Measurements from ENCODE around the gene KCNC2.

Gene KCNC2

DNA sequence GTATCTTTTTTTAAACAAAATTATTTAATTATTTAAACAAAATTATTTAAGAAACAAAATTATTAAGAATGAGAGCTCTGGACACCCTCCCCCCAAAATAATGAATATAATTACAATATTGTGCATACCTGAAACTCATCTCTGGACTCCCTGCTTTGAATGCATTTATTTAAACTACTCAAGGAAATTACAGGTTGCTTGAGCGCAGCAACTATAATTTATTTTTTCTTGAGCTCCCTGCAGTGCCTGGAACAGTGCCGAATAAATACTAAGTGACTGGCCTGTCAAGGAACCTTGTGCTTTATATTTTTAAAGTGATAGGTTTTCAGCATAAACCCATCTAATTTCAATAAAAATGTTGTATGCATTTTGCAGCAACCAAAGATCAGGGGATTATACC, 93.9 kb downstream of the KCNC2 start:
- Histone ChIP-seq H3K4me3 (ENCODE audit: low read length) (no peak overlapping the region), H3K36me3 (ENCODE audit: control insufficient read depth, low read length) (no peaks in the 10 kb centered on the region), H3K4me2 (ENCODE audit: low read length) (no peak overlapping the region), H3K9me2 (replicated peaks; ENCODE audit: control insufficient read depth, low read length) (no peaks in the 10 kb centered on the region), H3K9me3 (ENCODE audit: control insufficient read depth, insufficient read depth, low read length) (no peaks in the 10 kb centered on the region), H3K27me3 (ENCODE audit: control insufficient read depth, low read length) (no peaks in the 10 kb centered on the region), H4K20me1 (ENCODE audit: control insufficient read depth, insufficient read depth, low read depth, low read length) (no peaks in the 10 kb centered on the region), H3K27ac (ENCODE audit: low read depth, low read length) (no peak overlapping the region), H3K79me2 (ENCODE audit: control insufficient read depth, low read length) (no peaks in the 10 kb centered on the region), H3K4me1 (ENCODE audit: control insufficient read depth, low read length) (no peaks in the 10 kb centered on the region), H3F3A (ENCODE audit: control insufficient read depth, insufficient read depth) (no peaks in the 10 kb centered on the region)
- TF ChIP-seq, protein P1, sequence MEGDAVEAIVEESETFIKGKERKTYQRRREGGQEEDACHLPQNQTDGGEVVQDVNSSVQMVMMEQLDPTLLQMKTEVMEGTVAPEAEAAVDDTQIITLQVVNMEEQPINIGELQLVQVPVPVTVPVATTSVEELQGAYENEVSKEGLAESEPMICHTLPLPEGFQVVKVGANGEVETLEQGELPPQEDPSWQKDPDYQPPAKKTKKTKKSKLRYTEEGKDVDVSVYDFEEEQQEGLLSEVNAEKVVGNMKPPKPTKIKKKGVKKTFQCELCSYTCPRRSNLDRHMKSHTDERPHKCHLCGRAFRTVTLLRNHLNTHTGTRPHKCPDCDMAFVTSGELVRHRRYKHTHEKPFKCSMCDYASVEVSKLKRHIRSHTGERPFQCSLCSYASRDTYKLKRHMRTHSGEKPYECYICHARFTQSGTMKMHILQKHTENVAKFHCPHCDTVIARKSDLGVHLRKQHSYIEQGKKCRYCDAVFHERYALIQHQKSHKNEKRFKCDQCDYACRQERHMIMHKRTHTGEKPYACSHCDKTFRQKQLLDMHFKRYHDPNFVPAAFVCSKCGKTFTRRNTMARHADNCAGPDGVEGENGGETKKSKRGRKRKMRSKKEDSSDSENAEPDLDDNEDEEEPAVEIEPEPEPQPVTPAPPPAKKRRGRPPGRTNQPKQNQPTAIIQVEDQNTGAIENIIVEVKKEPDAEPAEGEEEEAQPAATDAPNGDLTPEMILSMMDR (IDR thresholded peaks at IDR 0.05; ENCODE audit: low read depth, low read length, poor library complexity, severe bottlenecking), result no peak
- no peak for TF ChIP-seq EZH2phosphoT487 (IDR thresholded peaks at IDR 0.05; ENCODE audit: borderline replicate concordance, low read length)

DNA sequence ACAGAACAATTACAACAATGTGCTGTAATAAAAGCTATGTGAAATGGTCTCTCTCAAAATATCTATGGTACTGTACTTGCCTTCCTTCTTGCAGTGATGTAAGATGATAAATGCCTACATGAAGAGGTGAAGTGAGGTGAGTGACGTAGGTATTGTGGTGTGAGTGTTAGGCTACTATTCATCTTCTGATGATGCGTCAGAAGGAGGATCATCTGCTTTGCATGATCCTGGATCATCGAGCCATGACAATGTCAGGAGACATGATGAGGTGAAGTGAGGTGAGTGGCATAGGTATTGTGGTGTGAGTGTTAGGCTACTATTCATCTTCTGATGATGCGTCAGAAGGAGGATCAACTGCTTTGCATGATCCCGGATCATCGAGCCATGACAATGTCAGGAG, 105.8 kb downstream of the KCNC2 start:
- no peak overlapping the region for H3K4me3 ChIP-seq (ENCODE audit: low read length)
- H3K4me2 ChIP-seq (ENCODE audit: low read length), result no peak overlapping the region
- no peak for TF ChIP-seq EZH2phosphoT487 (IDR thresholded peaks at IDR 0.05; ENCODE audit: borderline replicate concordance, low read length)
- TF ChIP-seq, protein P1 (IDR thresholded peaks at IDR 0.05; ENCODE audit: low read depth, low read length, poor library complexity, severe bottlenecking), result no peak
- H4K20me1 ChIP-seq (ENCODE audit: control insufficient read depth, insufficient read depth, low read depth, low read length), result no peaks in the 10 kb centered on the region
- H3K79me2 ChIP-seq (ENCODE audit: control insufficient read depth, low read length), result no peaks in the 10 kb centered on the region
- no peaks in the 10 kb centered on the region for H3K9me3 ChIP-seq (ENCODE audit: control insufficient read depth, insufficient read depth, low read length)
- H3F3A ChIP-seq (ENCODE audit: control insufficient read depth, insufficient read depth), result no peaks in the 10 kb centered on the region
- no peaks in the 10 kb centered on the region for H3K4me1 ChIP-seq (ENCODE audit: control insufficient read depth, low read length)
- H3K27me3 ChIP-seq (ENCODE audit: control insufficient read depth, low read length), result no peaks in the 10 kb centered on the region
- H3K36me3 ChIP-seq (ENCODE audit: control insufficient read depth, low read length), result no peaks in the 10 kb centered on the region
- H3K9me2 ChIP-seq (replicated peaks; ENCODE audit: control insufficient read depth, low read length), result no peaks in the 10 kb centered on the region
- no peak overlapping the region for H3K27ac ChIP-seq (ENCODE audit: low read depth, low read length)

DNA sequence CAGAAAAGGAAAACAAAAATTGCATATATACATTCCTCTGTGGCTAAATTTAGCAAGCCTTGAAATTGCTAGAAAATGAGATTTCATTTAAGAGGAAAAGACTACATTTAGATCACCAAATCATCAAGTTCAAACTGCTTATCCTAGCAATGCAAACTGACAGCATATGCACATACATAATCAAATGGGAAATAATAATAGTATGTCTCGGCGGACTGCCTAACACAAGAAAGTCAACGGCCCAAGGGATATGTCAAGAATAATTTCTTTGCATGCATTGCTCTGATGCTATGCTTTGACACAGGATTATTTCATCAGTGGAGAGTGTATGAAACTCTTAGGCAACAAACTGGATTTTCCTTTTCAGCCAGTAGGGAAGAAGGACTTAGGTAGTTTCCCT, 107.9 kb downstream of the KCNC2 start:
- H3K27me3 ChIP-seq (ENCODE audit: control insufficient read depth, low read length), result no peaks in the 10 kb centered on the region
- H3K4me2 ChIP-seq (ENCODE audit: low read length), result no peak overlapping the region
- no peaks in the 10 kb centered on the region for H3F3A ChIP-seq (ENCODE audit: control insufficient read depth, insufficient read depth)
- H3K79me2 ChIP-seq (ENCODE audit: control insufficient read depth, low read length), result no peaks in the 10 kb centered on the region
- no peaks in the 10 kb centered on the region for H3K9me2 ChIP-seq (replicated peaks; ENCODE audit: control insufficient read depth, low read length)
- H3K4me1 ChIP-seq (ENCODE audit: control insufficient read depth, low read length), result no peaks in the 10 kb centered on the region
- TF ChIP-seq, protein P1 (IDR thresholded peaks at IDR 0.05; ENCODE audit: low read depth, low read length, poor library complexity, severe bottlenecking), result no peak
- TF ChIP-seq EZH2phosphoT487 (IDR thresholded peaks at IDR 0.05; ENCODE audit: borderline replicate concordance, low read length), result no peak
- no peaks in the 10 kb centered on the region for H4K20me1 ChIP-seq (ENCODE audit: control insufficient read depth, insufficient read depth, low read depth, low read length)
- no peaks in the 10 kb centered on the region for H3K9me3 ChIP-seq (ENCODE audit: control insufficient read depth, insufficient read depth, low read length)
- no peak overlapping the region for H3K4me3 ChIP-seq (ENCODE audit: low read length)
- H3K36me3 ChIP-seq (ENCODE audit: control insufficient read depth, low read length), result no peaks in the 10 kb centered on the region
- H3K27ac ChIP-seq (ENCODE audit: low read depth, low read length), result no peak overlapping the region

DNA sequence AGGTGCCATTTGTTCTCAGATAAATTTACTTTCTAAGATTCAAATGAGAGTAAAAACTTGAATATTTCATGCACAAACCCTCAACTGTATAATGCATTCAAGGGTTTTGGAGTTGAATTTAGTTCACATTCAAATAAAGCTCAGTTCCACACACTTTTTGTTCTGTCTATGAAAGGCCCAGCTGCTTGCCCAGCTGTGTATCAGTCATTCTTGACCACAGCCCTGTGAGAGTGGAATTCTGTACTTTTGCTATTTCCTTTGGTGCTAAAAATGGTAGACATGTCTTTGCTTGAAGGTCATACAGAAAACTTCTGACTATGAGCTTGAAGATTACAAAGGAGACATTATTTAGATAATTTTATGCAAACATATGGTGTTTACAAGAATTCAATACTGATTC, 110.4 kb downstream of the KCNC2 start:
- H3K9me2 ChIP-seq (replicated peaks; ENCODE audit: control insufficient read depth, low read length), result no peaks in the 10 kb centered on the region
- no peak overlapping the region for H3K4me3 ChIP-seq (ENCODE audit: low read length)
- H4K20me1 ChIP-seq (ENCODE audit: control insufficient read depth, insufficient read depth, low read depth, low read length), result no peaks in the 10 kb centered on the region
- H3K79me2 ChIP-seq (ENCODE audit: control insufficient read depth, low read length), result no peaks in the 10 kb centered on the region
- no peaks in the 10 kb centered on the region for H3K9me3 ChIP-seq (ENCODE audit: control insufficient read depth, insufficient read depth, low read length)
- no peaks in the 10 kb centered on the region for H3F3A ChIP-seq (ENCODE audit: control insufficient read depth, insufficient read depth)
- H3K27me3 ChIP-seq (ENCODE audit: control insufficient read depth, low read length), result no peaks in the 10 kb centered on the region
- no peak overlapping the region for H3K4me2 ChIP-seq (ENCODE audit: low read length)
- H3K36me3 ChIP-seq (ENCODE audit: control insufficient read depth, low read length), result no peaks in the 10 kb centered on the region
- no peaks in the 10 kb centered on the region for H3K4me1 ChIP-seq (ENCODE audit: control insufficient read depth, low read length)
- no peak for TF ChIP-seq EZH2phosphoT487 (IDR thresholded peaks at IDR 0.05; ENCODE audit: borderline replicate concordance, low read length)
- TF ChIP-seq, protein P1 (IDR thresholded peaks at IDR 0.05; ENCODE audit: low read depth, low read length, poor library complexity, severe bottlenecking), result no peak
- H3K27ac ChIP-seq (ENCODE audit: low read depth, low read length), result no peak overlapping the region
